ENCODE data around the gene SCN3B.

- TF ChIP-seq CTCF (conservative IDR thresholded peaks at IDR 0.05) = no peak
- no peak for TF ChIP-seq ZFX (IDR thresholded peaks at IDR 0.05)
Observed at GRCh38 chr11:123702696-123703095, 48.3 kb upstream of the SCN3B start.

Data from C4-2B (cell line).